Ascending aorta (tissue), 2 donors: ENCODE measurements around the gene CAMK4. TPM values are rescaled to one million over a fixed set of nuclear protein-coding genes. Genes with fewer than 3 reads are reported as not detected.
"Not testable (repeated sequence)": the region's sequence is repeated elsewhere in the genome, so short reads cannot be mapped to it uniquely, and the experiment has no call there.

Source experiments
- DNase-seq, 2 donors: peaks; one replicate each; pipeline ENCODE4 v3.0.0-alpha.2; 2019; ENCODE audit warnings: low spot score in 2 of 2
- H3K27ac ChIP-seq, 2 donors: fragments of 200-600 bp; sonication (generic); one replicate each; pipeline ENCODE4 v1.5.1; 2016 to 2017; ENCODE audit warnings: mild to moderate bottlenecking in 1 of 2
- H3K27me3 ChIP-seq: fragments of 200-600 bp; sonication (generic); one replicate; pipeline ENCODE4 v1.5.1; 2017
- H3K36me3 ChIP-seq, 2 donors: fragments of 200-600 bp; sonication (generic); one replicate each; pipeline ENCODE4 v1.5.1; 2016
- H3K4me1 ChIP-seq, 2 donors: fragments of 200-600 bp; sonication (generic); one replicate each; pipeline ENCODE4 v1.5.1; 2016 to 2017; ENCODE audit warnings: mild to moderate bottlenecking in 1 of 2
- H3K4me3 ChIP-seq, 2 donors: fragments of 200-600 bp; sonication (generic); one replicate each; pipeline ENCODE4 v1.5.1; 2016 to 2017; ENCODE audit warnings: mild to moderate bottlenecking in 1 of 2
- H3K9me3 ChIP-seq, 2 donors: fragments of 200-600 bp; sonication (generic); one replicate each; pipeline ENCODE4 v1.5.1; 2016
- CTCF ChIP-seq, 3 experiments: fragments of 200-600 bp in 2 of 3; fragments of 450-650 bp in 1 of 3; sonication (generic) in 2 of 3; IDR thresholded peaks; one replicate each; pipeline ENCODE4 v1.5.1; 2016 to 2019; ENCODE audit warnings: antibody characterized with exemption in 3 of 3, mild to moderate bottlenecking in 1 of 3, moderate library complexity in 1 of 3
- intact Hi-C: fragments of 100-400 bp; cut with DNase I; formaldehyde crosslinking; loops from one replicate; pipeline ENCODE4 v1.15.1; 2023
- total RNA-seq: library from RNA; depleted of rRNA; stranded (reverse); fragments of >200 nt; gene quantifications from one replicate; pipeline ENCODE4 v1.1.0, GENCODE V29; 2016

The CAMK4 gene
- total RNA-seq, 1 donor from 2014 or later: under 0.01 TPM

- no peak overlapping the region for H3K27ac ChIP-seq
- no peak for DNase-seq
- H3K4me1 ChIP-seq: no peaks in the 10 kb centered on the region
- H3K27me3 ChIP-seq: no peaks in the 10 kb centered on the region
- no peak for TF ChIP-seq CTCF (IDR thresholded peaks at IDR 0.05)
- no peaks in the 10 kb centered on the region for H3K36me3 ChIP-seq
- H3K9me3 ChIP-seq: no peaks in the 10 kb centered on the region
- intact Hi-C loops: no loop called here
- H3K4me3 ChIP-seq: no peak overlapping the region
Observed at GRCh38 chr5:111349429-111349828, 125.2 kb downstream of the CAMK4 start.

- intact Hi-C loops: no loop called here
- Histone ChIP-seq H3K36me3 (no peaks in the 10 kb centered on the region), H3K9me3 (no peaks in the 10 kb centered on the region), H3K27me3 (no peaks in the 10 kb centered on the region), H3K4me1 (no peaks in the 10 kb centered on the region), H3K4me3 (no peak overlapping the region), H3K27ac (no peak overlapping the region)
- DNase-seq: no peak
- no peak for TF ChIP-seq CTCF (IDR thresholded peaks at IDR 0.05)
Observed at GRCh38 chr5:111353035-111353434, 128.9 kb downstream of the CAMK4 start.

GRCh38 chr5:111358726-111359125, 134.5 kb downstream of the CAMK4 start:
- intact Hi-C loops, DNase-seq, H3K36me3 ChIP-seq, H3K9me3 ChIP-seq, H3K27ac ChIP-seq, H3K4me1 ChIP-seq, H3K4me3 ChIP-seq, H3K27me3 ChIP-seq: not testable (repeated sequence)

GRCh38 chr5:111360173-111360572, 136.0 kb downstream of the CAMK4 start:
- H3K27me3 ChIP-seq: no peaks in the 10 kb centered on the region
- TF ChIP-seq CTCF (IDR thresholded peaks at IDR 0.05): no peak
- H3K36me3 ChIP-seq: no peaks in the 10 kb centered on the region
- no peak overlapping the region for H3K4me3 ChIP-seq
- no peaks in the 10 kb centered on the region for H3K4me1 ChIP-seq
- no peaks in the 10 kb centered on the region for H3K9me3 ChIP-seq
- H3K27ac ChIP-seq: no peak overlapping the region
- DNase-seq: no peak
- intact Hi-C loops: no loop called here

GRCh38 chr5:111364992-111365391, 140.8 kb downstream of the CAMK4 start:
- DNase-seq: no peak
- H3K4me1 ChIP-seq: no peaks in the 10 kb centered on the region
- no peak overlapping the region for H3K27ac ChIP-seq
- no peaks in the 10 kb centered on the region for H3K9me3 ChIP-seq
- no peaks in the 10 kb centered on the region for H3K27me3 ChIP-seq
- intact Hi-C loops: no loop called here
- no peaks in the 10 kb centered on the region for H3K36me3 ChIP-seq
- TF ChIP-seq CTCF (IDR thresholded peaks at IDR 0.05): no peak
- H3K4me3 ChIP-seq: no peak overlapping the region

GRCh38 chr5:111366388-111366787, 142.2 kb downstream of the CAMK4 start:
- Histone ChIP-seq H3K36me3 (no peaks in the 10 kb centered on the region), H3K27ac (no peak overlapping the region), H3K4me3 (no peak overlapping the region), H3K27me3 (no peaks in the 10 kb centered on the region), H3K4me1 (no peaks in the 10 kb centered on the region), H3K9me3 (no peaks in the 10 kb centered on the region)
- no peak for TF ChIP-seq CTCF (IDR thresholded peaks at IDR 0.05)
- intact Hi-C loops: no loop called here
- no peak for DNase-seq
